ENCODE data around the gene TMEM151B. TPM values are rescaled to one million over a fixed set of nuclear protein-coding genes. Genes with fewer than 3 reads are reported as not detected.
A peak's percentile ranks its signal among the peaks of the same experiment; 100 is the strongest.

Gene TMEM151B
- total and polyA plus RNA-seq, 10 of the 15 experiments (the other 5 are each of a cell fraction or from before 2014, with no cell fraction given) = 0.01 to 0.19 (median 0.05) TPM; not detected in 6

GRCh38 chr6:44285552-44286284 is 15.5 kb downstream of the TMEM151B start:
- no peaks in the 10 kb centered on the region for H3K4me1 ChIP-seq (ENCODE audit: control insufficient read depth, insufficient read depth, low read length)
- RAD21 ChIA-PET (ENCODE audit: unreplicated experiment) = no interaction called here
- H3K36me3 ChIP-seq (ENCODE audit: control insufficient read depth in 2 of 2, insufficient read depth in 2 of 2, low read length in 1 of 2) = no peaks in the 10 kb centered on the region
- H3K79me2 ChIP-seq (ENCODE audit: control insufficient read depth, insufficient read depth, low read length) = no peaks in the 10 kb centered on the region
- no peak overlapping the region for H2AFZ ChIP-seq (ENCODE audit: control insufficient read depth, low read depth, low read length)
- H4K20me1 ChIP-seq (ENCODE audit: control insufficient read depth, insufficient read depth) = no peaks in the 10 kb centered on the region
- H3K9me3 ChIP-seq (replicated peaks; ENCODE audit: control insufficient read depth, insufficient read depth, low read length) = no peaks in the 10 kb centered on the region
- FAIRE-seq (no peak), DNase-seq (ENCODE audit: low read depth, low spot score) (no peak), ATAC-seq (no peak)
- no peak overlapping the region for H3K4me3 ChIP-seq
- TF ChIP-seq CHD1 (IDR thresholded peaks at IDR 0.05; ENCODE audit: low read depth, low read length) (no peak), NBN (IDR thresholded peaks at IDR 0.05) (no peak), SIN3A (IDR thresholded peaks at IDR 0.05; ENCODE audit: low read depth, low read length) (peak; percentile 38; the same call in 1 of the 2 replicates), REST (IDR thresholded peaks at IDR 0.05; ENCODE audit: low read depth, low read length) (peak; percentile 83)
- H3K27ac ChIP-seq (ENCODE audit: control insufficient read depth, insufficient read depth) = no peak overlapping the region
- CTCF ChIA-PET = interaction anchor here (4.2 kb wide), 1 partner anchor 17 kb away, joined by 22 read pairs; no protein-coding TSS in a partner anchor
- no peak overlapping the region for H3K9ac ChIP-seq (ENCODE audit: control insufficient read depth, insufficient read depth, low read length)
- H3K27me3 ChIP-seq (replicated peaks in 1 of 2; ENCODE audit: control insufficient read depth in 2 of 2, insufficient read depth in 2 of 2, low read length in 1 of 2) = peaks cover 0 to 3% of the 10 kb centered on the region in 2 experiments; a peak in 2 of 4 replicates
- BruUV-seq (replicated peaks) = no TSS peak
- intact Hi-C loops (cut with micrococcal nuclease; ENCODE audit: unreplicated experiment) (no loop called here), in situ Hi-C loops (cut with MboI) (no loop called here)
- POLR2A ChIA-PET = no interaction called here
- SMC1A ChIA-PET (ENCODE audit: uncharacterized antibody, unreplicated experiment) = no interaction called here
- WGBS (ENCODE audit: insufficient coverage, insufficient replicate concordance, low lambda C conversion rate, missing lambda C conversion rate) = 54% methylated on average over 25 of the region's 25 CpGs
- H3K4me2 ChIP-seq (ENCODE audit: control insufficient read depth, insufficient read depth) = no peak overlapping the region

Data from GM12878 (cell line).